Panc1 (cell line): ENCODE data around the gene PRSS27. TPM values are rescaled to one million over a fixed set of nuclear protein-coding genes. Genes with fewer than 3 reads are reported as not detected.
"Not testable (repeated sequence)": the region's sequence is repeated elsewhere in the genome, so short reads cannot be mapped to it uniquely, and the experiment has no call there.

ENCODE experiments used
- ATAC-seq: fragments of 200-7000 bp; cut with Tn5 transposase; 2 replicates; pipeline ENCODE4 v1.9.1; 2020; ENCODE audit warnings: mild to moderate bottlenecking, moderate library complexity
- BruUV-seq: library from RNA; stranded (reverse); fragments of 400-500 nt; replicated peaks from 2 replicates; lab custom pipeline; 2021; lab: Mats Ljungman, UMichigan
- CTCF ChIA-PET: fragments of 300-600 bp; sonication (Branson Sonifier 250); formaldehyde crosslinking; loops from one replicate; lab custom pipeline; 2022; ENCODE audit warnings: antibody characterized with exemption; lab: Charles Lee
- POLR2A ChIA-PET: fragments of 300-600 bp; sonication (Branson Sonifier 250); formaldehyde crosslinking; loops from one replicate; lab custom pipeline; 2022; ENCODE audit warnings: antibody characterized with exemption; lab: Charles Lee
- DNase-seq: peaks from one replicate; pipeline ENCODE4 v3.0.0-alpha.2; 2010; ENCODE audit warnings: low read depth, low spot score
- H3K27ac ChIP-seq: 2 replicates; pipeline ENCODE4 v1.5.1; 2011; ENCODE audit warnings: mild to moderate bottlenecking, low read length, inconsistent platforms
- H3K27me3 ChIP-seq: fragments of 200-500 bp; sonication (Bioruptor generic); 2 replicates; pipeline ENCODE4 v1.6.0; 2014; ENCODE audit warnings: low read length, inconsistent platforms; ENCODE audit not compliant: control insufficient read depth, insufficient read depth
- H3K36me3 ChIP-seq: fragments of 200-500 bp; sonication (Bioruptor generic); 2 replicates; pipeline ENCODE4 v1.5.1; 2014; ENCODE audit warnings: inconsistent platforms, mild to moderate bottlenecking, low read length, moderate library complexity; ENCODE audit not compliant: control insufficient read depth, insufficient read depth
- H3K4me1 ChIP-seq: 2 replicates; pipeline ENCODE4 v1.5.1; 2011; ENCODE audit warnings: inconsistent platforms, mild to moderate bottlenecking, low read length, moderate library complexity; ENCODE audit not compliant: control insufficient read depth, insufficient read depth
- H3K4me3 ChIP-seq, 2 experiments: 2 replicates each; pipeline ENCODE4 v1.5.1; 2011 to 2012; ENCODE audit warnings: low read depth in 2 of 2, low read length in 2 of 2, mild to moderate bottlenecking in 2 of 2, inconsistent platforms in 1 of 2, moderate library complexity in 1 of 2
- H3K9me3 ChIP-seq: fragments of 200-500 bp; sonication (Bioruptor generic); 2 replicates; pipeline ENCODE4 v1.5.1; 2014; ENCODE audit warnings: low read depth, mild to moderate bottlenecking, inconsistent platforms, low read length, moderate library complexity; ENCODE audit not compliant: control insufficient read depth, insufficient read depth
- POLR2AphosphoS5 ChIP-seq: IDR thresholded peaks from 2 replicates; pipeline ENCODE4 v1.6.1; 2012; ENCODE audit warnings: mild to moderate bottlenecking, low read depth, low read length, moderate library complexity
- SIN3A ChIP-seq: IDR thresholded peaks from 2 replicates; pipeline ENCODE4 v1.6.1; 2012; ENCODE audit warnings: low read depth, mild to moderate bottlenecking, low read length, moderate library complexity, borderline replicate concordance; ENCODE audit not compliant: insufficient read depth
- TCF7L2 ChIP-seq: IDR thresholded peaks from 2 replicates; pipeline ENCODE4 v1.6.1; 2011; ENCODE audit warnings: mild to moderate bottlenecking, low read depth, low read length, inconsistent platforms
- in situ Hi-C: cut with HindIII; loops from 2 replicates; pipeline ENCODE4 v1.10.0; 2016; ENCODE audit warnings: low sequenced_read_pairs, low pct_unique_long_range_greater_than_20kb
- intact Hi-C: fragments of 100-400 bp; cut with micrococcal nuclease; formaldehyde crosslinking; loops from one replicate; pipeline ENCODE4 v1.10.0; 2022; ENCODE audit not compliant: unreplicated experiment
- total RNA-seq: library from RNA; stranded (reverse); gene quantifications from one replicate; pipeline ENCODE4 v1.2.1, GENCODE V29; 2021; ENCODE audit not compliant: unreplicated experiment
- TF ChIP-seq, protein P1 (sequence below): fragments of 450-650 bp; IDR thresholded peaks from 2 replicates; pipeline ENCODE4 v1.5.1; 2017; ENCODE audit warnings: mild to moderate bottlenecking
- TF ChIP-seq, protein P2 (sequence below), 2 experiments: IDR thresholded peaks; 2 replicates each; pipeline ENCODE4 v1.6.1; 2011 to 2012; ENCODE audit warnings: low read depth in 2 of 2, control low read depth in 1 of 2, low read length in 1 of 2, mild to moderate bottlenecking in 1 of 2, moderate library complexity in 1 of 2; ENCODE audit not compliant: insufficient read depth in 1 of 2

Gene PRSS27
- total RNA-seq, 1 experiment from 2014 or later = 3.3 TPM

DNA sequence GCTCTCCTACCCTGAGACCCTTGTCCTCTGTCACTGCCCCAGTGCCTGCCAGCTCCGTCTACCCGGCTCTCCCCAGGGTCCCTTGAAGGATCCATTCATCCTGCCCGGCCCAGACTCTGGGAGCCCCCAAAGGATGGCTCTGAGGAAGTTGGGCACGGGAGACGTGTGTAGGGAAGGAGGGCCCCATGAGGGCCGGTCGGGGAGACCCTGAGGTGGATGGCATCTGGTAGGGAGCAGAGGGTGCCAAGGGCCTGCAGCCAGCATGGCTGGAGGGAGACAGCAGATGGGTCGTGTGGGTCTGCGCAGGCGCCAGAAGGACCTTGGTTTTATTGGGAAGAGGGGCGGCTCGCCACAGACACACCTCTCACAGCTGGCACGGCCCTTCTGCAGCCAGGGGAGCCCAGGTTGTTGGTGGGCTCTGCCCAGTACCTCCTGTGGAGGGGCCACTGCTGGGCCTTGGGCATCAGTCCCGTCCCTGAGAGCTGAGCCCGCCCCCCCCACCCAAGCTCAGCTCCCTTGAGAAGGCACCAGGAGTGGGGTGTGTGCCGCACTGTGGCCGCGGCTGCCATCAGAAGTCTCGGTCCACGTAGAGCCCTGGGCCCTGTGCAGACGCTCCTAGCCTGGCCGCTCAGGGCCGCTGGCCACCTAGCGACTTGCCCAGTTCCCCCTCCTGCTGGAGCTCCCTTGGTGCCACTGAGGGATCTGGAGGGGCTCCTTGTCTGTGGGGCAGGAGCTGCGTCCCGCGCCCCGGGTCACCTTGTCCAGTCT, 21.7 kb downstream of the PRSS27 start:
- Histone ChIP-seq H3K4me1 (peaks cover 1% of the 10 kb centered on the region), H3K27ac (no peak overlapping the region), H3K27me3 (no peaks in the 10 kb centered on the region), H3K9me3 (no peaks in the 10 kb centered on the region), H3K36me3 (peaks cover 3% of the 10 kb centered on the region), H3K4me3 (no peak overlapping the region)
- ChIA-PET CTCF (no interaction called here), POLR2A (interaction anchor here (0.7 kb wide), 1 partner anchor 16 kb away, joined by 3 read pairs; no protein-coding TSS in a partner anchor)
- intact Hi-C loops (no loop called here), in situ Hi-C loops (no loop called here)
- DNase-seq (no peak), ATAC-seq (no peak)
- TF ChIP-seq, protein P1, sequence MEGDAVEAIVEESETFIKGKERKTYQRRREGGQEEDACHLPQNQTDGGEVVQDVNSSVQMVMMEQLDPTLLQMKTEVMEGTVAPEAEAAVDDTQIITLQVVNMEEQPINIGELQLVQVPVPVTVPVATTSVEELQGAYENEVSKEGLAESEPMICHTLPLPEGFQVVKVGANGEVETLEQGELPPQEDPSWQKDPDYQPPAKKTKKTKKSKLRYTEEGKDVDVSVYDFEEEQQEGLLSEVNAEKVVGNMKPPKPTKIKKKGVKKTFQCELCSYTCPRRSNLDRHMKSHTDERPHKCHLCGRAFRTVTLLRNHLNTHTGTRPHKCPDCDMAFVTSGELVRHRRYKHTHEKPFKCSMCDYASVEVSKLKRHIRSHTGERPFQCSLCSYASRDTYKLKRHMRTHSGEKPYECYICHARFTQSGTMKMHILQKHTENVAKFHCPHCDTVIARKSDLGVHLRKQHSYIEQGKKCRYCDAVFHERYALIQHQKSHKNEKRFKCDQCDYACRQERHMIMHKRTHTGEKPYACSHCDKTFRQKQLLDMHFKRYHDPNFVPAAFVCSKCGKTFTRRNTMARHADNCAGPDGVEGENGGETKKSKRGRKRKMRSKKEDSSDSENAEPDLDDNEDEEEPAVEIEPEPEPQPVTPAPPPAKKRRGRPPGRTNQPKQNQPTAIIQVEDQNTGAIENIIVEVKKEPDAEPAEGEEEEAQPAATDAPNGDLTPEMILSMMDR = no peak
- TF ChIP-seq SIN3A (no peak), TCF7L2 (no peak), POLR2AphosphoS5 (no peak)
- TF ChIP-seq, protein P2, sequence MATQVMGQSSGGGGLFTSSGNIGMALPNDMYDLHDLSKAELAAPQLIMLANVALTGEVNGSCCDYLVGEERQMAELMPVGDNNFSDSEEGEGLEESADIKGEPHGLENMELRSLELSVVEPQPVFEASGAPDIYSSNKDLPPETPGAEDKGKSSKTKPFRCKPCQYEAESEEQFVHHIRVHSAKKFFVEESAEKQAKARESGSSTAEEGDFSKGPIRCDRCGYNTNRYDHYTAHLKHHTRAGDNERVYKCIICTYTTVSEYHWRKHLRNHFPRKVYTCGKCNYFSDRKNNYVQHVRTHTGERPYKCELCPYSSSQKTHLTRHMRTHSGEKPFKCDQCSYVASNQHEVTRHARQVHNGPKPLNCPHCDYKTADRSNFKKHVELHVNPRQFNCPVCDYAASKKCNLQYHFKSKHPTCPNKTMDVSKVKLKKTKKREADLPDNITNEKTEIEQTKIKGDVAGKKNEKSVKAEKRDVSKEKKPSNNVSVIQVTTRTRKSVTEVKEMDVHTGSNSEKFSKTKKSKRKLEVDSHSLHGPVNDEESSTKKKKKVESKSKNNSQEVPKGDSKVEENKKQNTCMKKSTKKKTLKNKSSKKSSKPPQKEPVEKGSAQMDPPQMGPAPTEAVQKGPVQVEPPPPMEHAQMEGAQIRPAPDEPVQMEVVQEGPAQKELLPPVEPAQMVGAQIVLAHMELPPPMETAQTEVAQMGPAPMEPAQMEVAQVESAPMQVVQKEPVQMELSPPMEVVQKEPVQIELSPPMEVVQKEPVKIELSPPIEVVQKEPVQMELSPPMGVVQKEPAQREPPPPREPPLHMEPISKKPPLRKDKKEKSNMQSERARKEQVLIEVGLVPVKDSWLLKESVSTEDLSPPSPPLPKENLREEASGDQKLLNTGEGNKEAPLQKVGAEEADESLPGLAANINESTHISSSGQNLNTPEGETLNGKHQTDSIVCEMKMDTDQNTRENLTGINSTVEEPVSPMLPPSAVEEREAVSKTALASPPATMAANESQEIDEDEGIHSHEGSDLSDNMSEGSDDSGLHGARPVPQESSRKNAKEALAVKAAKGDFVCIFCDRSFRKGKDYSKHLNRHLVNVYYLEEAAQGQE (IDR thresholded peaks at IDR 0.05; ENCODE audit: insufficient read depth in 1 of 2, low read depth in 2 of 2, low read length in 1 of 2) = no peak
- BruUV-seq = no TSS peak

- H3K27ac ChIP-seq = no peak overlapping the region
- DNase-seq = no peak
Observed at GRCh38 chr16:2697401-2697948, 22.5 kb downstream of the PRSS27 start.

DNA sequence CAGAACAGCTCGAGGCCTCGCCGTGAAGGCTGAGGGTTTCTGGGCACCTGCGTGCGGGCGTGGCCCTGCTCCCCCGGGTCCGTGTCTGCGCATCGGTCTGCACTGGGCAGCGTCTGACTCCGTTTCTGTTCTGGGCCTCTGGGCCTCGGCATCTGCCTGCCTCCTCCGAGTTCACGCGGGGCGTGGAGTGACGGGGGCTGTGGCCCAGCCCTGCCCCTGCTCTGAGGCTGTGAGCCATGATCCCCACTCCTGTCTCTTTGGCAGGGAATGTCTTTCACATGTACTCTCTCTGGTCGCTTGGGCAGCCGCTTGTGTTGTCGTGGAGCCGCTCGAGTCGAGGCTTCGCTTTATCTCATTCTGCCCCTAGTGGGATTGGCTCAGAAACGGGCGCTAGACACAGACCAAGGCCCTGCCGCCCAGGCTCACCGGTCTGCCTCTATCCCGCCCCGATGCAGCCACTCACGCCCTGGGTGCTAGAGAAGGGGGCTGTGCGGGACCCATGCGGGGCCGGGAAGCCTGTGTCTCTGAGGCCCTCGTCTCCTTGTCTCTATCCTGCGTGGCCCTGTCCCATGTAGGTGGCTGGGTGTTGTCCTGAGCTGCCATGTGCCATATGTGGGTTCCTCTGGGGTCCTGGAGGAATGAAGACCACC, 23.3 kb downstream of the PRSS27 start:
- H3K9me3 ChIP-seq, intact Hi-C loops, H3K27ac ChIP-seq, H3K4me3 ChIP-seq, POLR2A ChIA-PET, ATAC-seq, in situ Hi-C loops, CTCF ChIA-PET, H3K27me3 ChIP-seq, H3K4me1 ChIP-seq, DNase-seq, H3K36me3 ChIP-seq, BruUV-seq: not testable (repeated sequence)

More at GRCh38 chr16:2697401-2697948, 22.5 kb downstream of the PRSS27 start:
- POLR2A ChIA-PET = no interaction called here
- no TSS peak for BruUV-seq
- no peak for ATAC-seq
- Histone ChIP-seq H3K36me3 (peaks cover 3% of the 10 kb centered on the region), H3K9me3 (no peaks in the 10 kb centered on the region), H3K4me3 (no peak overlapping the region), H3K27me3 (no peaks in the 10 kb centered on the region), H3K4me1 (peaks cover 4% of the 10 kb centered on the region)
- CTCF ChIA-PET = interaction anchor here (0.6 kb wide), 1 partner anchor 305 kb away, joined by 4 read pairs; no protein-coding TSS in a partner anchor
- TF ChIP-seq TCF7L2 (no peak), POLR2AphosphoS5 (no peak), SIN3A (no peak)
- TF ChIP-seq, protein P2 (IDR thresholded peaks at IDR 0.05; ENCODE audit: insufficient read depth in 1 of 2, low read depth in 2 of 2, low read length in 1 of 2) = no peak
- in situ Hi-C loops = no loop called here
- intact Hi-C loops = no loop called here
